ENCODE measurements around the gene PROB1. TPM values are rescaled to one million over a fixed set of nuclear protein-coding genes. Genes with fewer than 3 reads are reported as not detected.

The PROB1 gene
- total RNA-seq, 1 donor from 2014 or later: 0.53 TPM

DNA sequence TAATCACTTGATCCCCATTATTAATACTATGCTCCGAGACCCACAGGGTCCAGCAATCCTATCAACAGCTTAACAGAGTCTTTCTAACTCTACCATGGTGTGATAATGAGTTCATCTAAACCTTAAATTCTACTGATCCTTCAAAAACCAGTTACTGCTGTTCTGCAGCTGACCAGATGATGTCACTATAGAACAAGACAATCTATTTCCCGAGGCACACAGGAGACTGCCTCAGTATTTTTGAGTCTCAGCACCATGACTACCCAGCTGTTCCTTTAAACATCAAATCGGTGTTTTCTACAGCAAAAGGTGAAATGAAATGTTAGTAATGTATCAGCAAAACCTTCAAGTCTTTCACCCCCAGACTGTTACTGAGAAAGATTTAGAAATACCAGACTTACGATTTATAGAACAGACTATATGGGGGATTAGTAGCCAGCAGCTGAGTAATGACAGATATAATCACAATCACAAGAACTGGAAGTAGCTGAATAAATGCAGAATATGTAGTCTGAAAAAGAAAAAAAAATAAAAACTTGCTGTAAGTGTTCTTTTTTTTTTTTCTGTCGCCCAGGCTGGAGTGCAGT, 27.5 kb upstream of the PROB1 start:
- TF ChIP-seq, protein P1, sequence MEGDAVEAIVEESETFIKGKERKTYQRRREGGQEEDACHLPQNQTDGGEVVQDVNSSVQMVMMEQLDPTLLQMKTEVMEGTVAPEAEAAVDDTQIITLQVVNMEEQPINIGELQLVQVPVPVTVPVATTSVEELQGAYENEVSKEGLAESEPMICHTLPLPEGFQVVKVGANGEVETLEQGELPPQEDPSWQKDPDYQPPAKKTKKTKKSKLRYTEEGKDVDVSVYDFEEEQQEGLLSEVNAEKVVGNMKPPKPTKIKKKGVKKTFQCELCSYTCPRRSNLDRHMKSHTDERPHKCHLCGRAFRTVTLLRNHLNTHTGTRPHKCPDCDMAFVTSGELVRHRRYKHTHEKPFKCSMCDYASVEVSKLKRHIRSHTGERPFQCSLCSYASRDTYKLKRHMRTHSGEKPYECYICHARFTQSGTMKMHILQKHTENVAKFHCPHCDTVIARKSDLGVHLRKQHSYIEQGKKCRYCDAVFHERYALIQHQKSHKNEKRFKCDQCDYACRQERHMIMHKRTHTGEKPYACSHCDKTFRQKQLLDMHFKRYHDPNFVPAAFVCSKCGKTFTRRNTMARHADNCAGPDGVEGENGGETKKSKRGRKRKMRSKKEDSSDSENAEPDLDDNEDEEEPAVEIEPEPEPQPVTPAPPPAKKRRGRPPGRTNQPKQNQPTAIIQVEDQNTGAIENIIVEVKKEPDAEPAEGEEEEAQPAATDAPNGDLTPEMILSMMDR (IDR thresholded peaks at IDR 0.05; ENCODE audit: insufficient read depth, low read length, severe bottlenecking): peak; percentile 71
- no peaks in the 10 kb centered on the region for H3K36me3 ChIP-seq (ENCODE audit: control insufficient read depth, insufficient read depth, low read length)
- no peaks in the 10 kb centered on the region for H3K27me3 ChIP-seq (ENCODE audit: control insufficient read depth, insufficient read depth, low read length)
- FAIRE-seq: no peak
- peak; percentile 70 for DNase-seq (ENCODE audit: low read depth)
- H3K4me3 ChIP-seq (ENCODE audit: low read depth, low read length): no peak overlapping the region

DNA sequence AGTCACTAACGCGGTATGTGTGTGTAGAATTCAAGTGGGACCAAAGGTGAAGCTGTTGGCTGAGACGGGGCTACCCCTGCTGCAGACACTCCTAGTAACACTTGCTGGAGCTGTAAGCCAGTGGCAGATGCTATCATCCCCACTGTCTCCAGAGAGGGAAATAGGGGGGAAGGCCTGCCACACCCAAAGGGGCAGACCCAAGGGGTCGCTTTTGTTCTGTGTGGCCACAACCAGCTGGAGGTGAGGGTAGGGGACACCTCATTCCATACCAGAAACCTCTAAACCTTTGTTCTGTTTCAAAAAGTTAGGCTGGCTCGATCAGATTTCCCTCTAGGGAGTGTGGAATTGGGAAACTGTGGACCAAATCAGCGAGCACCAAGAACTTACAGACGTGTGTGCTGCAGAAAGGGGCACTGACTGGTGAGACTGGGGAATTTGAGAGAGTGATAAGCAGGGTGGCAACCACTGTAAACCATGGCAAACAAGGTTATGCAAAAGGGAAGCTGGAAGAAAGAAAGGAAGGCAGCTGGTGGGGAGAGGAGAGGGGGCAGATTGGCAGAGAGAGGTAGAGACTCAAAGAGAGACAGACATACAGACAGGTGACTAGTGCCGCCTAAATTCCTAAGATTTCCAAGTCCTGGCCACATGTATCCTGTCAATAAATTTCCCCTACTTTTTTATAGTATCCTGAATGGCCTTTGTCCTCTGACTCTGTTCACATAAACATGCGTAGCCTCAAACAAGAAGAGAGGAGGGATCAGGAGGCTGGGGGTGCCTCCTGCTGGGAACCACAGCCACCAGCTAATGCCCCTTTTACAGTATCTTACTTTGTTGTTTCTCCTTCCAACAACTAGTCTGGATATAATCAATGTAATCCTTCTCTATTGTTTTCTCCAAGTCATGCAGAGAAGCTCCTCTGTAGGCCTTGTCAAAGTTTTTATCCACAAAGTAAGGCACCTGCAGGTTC, 24.6 kb upstream of the PROB1 start:
- TF ChIP-seq, protein P1 (IDR thresholded peaks at IDR 0.05; ENCODE audit: insufficient read depth, low read length, severe bottlenecking): no peak

DNA sequence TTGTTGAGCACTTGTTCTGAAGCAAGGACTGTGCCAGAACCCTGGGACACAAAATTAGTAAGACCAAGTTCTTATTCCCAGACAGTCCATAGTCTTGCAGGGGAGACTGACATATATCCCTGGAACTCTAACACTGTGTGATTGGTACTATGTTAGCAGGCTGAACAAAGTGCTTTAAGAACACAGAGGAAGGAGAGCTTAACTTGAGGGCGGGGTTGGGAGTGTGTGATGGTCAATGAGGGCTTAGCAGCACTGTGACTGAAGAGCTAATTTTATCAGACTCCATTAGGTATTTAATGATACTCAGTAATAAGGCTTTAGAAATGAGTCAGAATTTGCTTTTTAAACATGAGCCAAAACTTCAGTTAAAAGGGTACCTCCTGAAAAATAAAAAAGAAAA, 23.9 kb upstream of the PROB1 start:
- no peaks in the 10 kb centered on the region for H3K36me3 ChIP-seq (ENCODE audit: control insufficient read depth, insufficient read depth, low read length)
- H3K27me3 ChIP-seq (ENCODE audit: control insufficient read depth, insufficient read depth, low read length): no peaks in the 10 kb centered on the region
- FAIRE-seq: no peak
- TF ChIP-seq, protein P1 (IDR thresholded peaks at IDR 0.05; ENCODE audit: insufficient read depth, low read length, severe bottlenecking): no peak
- no peak for DNase-seq (ENCODE audit: low read depth)
- H3K4me3 ChIP-seq (ENCODE audit: low read depth, low read length): no peak overlapping the region

More for the DNA sequence above, 24.6 kb upstream of the PROB1 start:
- Histone ChIP-seq H3K36me3 (ENCODE audit: control insufficient read depth, insufficient read depth, low read length) (no peaks in the 10 kb centered on the region), H3K4me3 (ENCODE audit: low read depth, low read length) (no peak overlapping the region), H3K27me3 (ENCODE audit: control insufficient read depth, insufficient read depth, low read length) (no peaks in the 10 kb centered on the region)
- FAIRE-seq: no peak
- DNase-seq (ENCODE audit: low read depth): no peak

DNA sequence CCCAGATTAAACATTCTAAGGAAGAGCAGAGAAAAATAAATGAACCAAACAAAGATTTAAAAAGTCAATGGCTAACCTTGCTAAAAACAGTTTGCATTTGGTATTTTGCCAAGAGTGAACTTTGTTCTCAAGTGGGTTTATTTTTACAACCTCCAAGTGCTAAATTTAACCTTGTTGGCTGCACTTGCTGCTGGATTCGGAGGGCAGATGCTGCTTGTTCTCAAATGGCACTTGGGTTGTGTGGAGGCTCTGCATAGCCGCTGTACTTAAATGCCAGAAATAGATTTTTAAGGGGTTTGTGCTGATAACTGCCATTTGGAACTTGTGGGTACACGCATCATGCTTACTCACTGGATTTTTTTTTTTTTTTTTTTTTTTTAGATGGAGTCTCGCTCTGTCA, 22.3 kb upstream of the PROB1 start:
- H3K36me3 ChIP-seq (ENCODE audit: control insufficient read depth, insufficient read depth, low read length): no peaks in the 10 kb centered on the region
- H3K27me3 ChIP-seq (ENCODE audit: control insufficient read depth, insufficient read depth, low read length): no peaks in the 10 kb centered on the region
- DNase-seq (ENCODE audit: low read depth) (peak; percentile 42), FAIRE-seq (no peak)
- H3K4me3 ChIP-seq (ENCODE audit: low read depth, low read length): no peak overlapping the region
- TF ChIP-seq, protein P1 (IDR thresholded peaks at IDR 0.05; ENCODE audit: insufficient read depth, low read length, severe bottlenecking): no peak

DNA sequence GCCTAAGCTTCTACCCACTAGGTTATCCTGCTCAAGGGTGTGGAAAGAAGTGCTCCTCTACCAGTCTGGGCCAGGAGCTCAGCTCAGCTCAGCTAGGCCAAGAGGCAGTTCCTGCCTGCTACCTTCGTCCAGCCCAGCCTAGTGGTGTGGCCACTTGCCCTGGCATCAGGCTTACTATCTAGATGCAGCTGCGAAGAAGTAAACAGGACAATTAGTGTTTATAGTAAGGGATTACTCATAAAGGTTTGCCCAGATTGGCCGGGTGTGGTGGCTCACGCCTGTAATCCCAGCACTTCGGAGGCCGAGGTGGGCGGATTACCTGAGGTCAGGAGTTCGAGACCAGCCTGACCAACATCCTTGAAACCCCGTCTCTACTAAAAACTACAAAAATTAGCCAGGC, 21.7 kb upstream of the PROB1 start:
- Histone ChIP-seq H3K4me3 (ENCODE audit: low read depth, low read length) (no peak overlapping the region), H3K27me3 (ENCODE audit: control insufficient read depth, insufficient read depth, low read length) (no peaks in the 10 kb centered on the region)
- FAIRE-seq: no peak

More for the DNA sequence above, 21.7 kb upstream of the PROB1 start:
- no peak for DNase-seq (ENCODE audit: low read depth)
- TF ChIP-seq, protein P1 (IDR thresholded peaks at IDR 0.05; ENCODE audit: insufficient read depth, low read length, severe bottlenecking): no peak
- H3K36me3 ChIP-seq (ENCODE audit: control insufficient read depth, insufficient read depth, low read length): no peaks in the 10 kb centered on the region

Data from bronchial epithelial cell (primary cell).